H9 (cell line): ENCODE data around the gene DNAJC11. TPM values are rescaled to one million over a fixed set of nuclear protein-coding genes. Genes with fewer than 3 reads are reported as not detected.

Source experiments
- DNase-seq: peaks from one replicate; pipeline ENCODE4 v3.0.0-alpha.2; 2017
- H2AFZ ChIP-seq: one replicate; pipeline ENCODE4 v1.6.1; 2013; ENCODE audit warnings: mild to moderate bottlenecking, low read length, control low read depth, moderate library complexity
- H2AK5ac ChIP-seq: 2 replicates; pipeline ENCODE4 v1.6.1; 2013; ENCODE audit warnings: low read length, control low read depth, mixed read lengths; ENCODE audit not compliant: insufficient read length
- H2BK120ac ChIP-seq: one replicate; pipeline ENCODE4 v1.6.1; 2013; ENCODE audit warnings: low read depth, mild to moderate bottlenecking, low read length, control low read depth, inconsistent platforms; ENCODE audit not compliant: poor library complexity, severe bottlenecking
- H2BK12ac ChIP-seq: 2 replicates; pipeline ENCODE4 v1.6.1; 2013; ENCODE audit warnings: low read length, control low read depth, mixed read lengths, low read depth; ENCODE audit not compliant: insufficient read length
- H2BK15ac ChIP-seq: 2 replicates; pipeline ENCODE4 v1.6.1; 2013; ENCODE audit warnings: low read depth, low read length, control low read depth
- H2BK20ac ChIP-seq: one replicate; pipeline ENCODE4 v1.6.1; 2013; ENCODE audit warnings: low read depth, mild to moderate bottlenecking, low read length, control low read depth, inconsistent platforms; ENCODE audit not compliant: poor library complexity, severe bottlenecking
- H2BK5ac ChIP-seq: 2 replicates; pipeline ENCODE4 v1.6.1; 2013; ENCODE audit warnings: low read length, control low read depth, mixed read lengths; ENCODE audit not compliant: insufficient read length
- H3K14ac ChIP-seq: 2 replicates; pipeline ENCODE4 v1.6.1; 2013; ENCODE audit warnings: low read length, control low read depth; ENCODE audit not compliant: insufficient read depth
- H3K18ac ChIP-seq: 2 replicates; pipeline ENCODE4 v1.6.1; 2013; ENCODE audit warnings: low read depth, mild to moderate bottlenecking, mixed read lengths, low read length, control low read depth; ENCODE audit not compliant: insufficient read length
- H3K23ac ChIP-seq: 2 replicates; pipeline ENCODE4 v1.6.1; 2013; ENCODE audit warnings: low read length, control low read depth, mixed read lengths, low read depth; ENCODE audit not compliant: insufficient read length
- H3K23me2 ChIP-seq: 2 replicates; pipeline ENCODE4 v1.6.1; 2013; ENCODE audit warnings: low read depth, mild to moderate bottlenecking, mixed read lengths, low read length, control low read depth; ENCODE audit not compliant: insufficient read length, poor library complexity, severe bottlenecking
- H3K27ac ChIP-seq: 2 replicates; pipeline ENCODE4 v1.5.1; 2013; ENCODE audit warnings: low read length, control low read depth, mixed read lengths, low read depth; ENCODE audit not compliant: insufficient read length
- H3K27me3 ChIP-seq: 2 replicates; pipeline ENCODE4 v1.6.1; 2013; ENCODE audit warnings: low read length, control low read depth, inconsistent platforms; ENCODE audit not compliant: insufficient read depth
- H3K4ac ChIP-seq: 2 replicates; pipeline ENCODE4 v1.6.1; 2013; ENCODE audit warnings: low read depth, mild to moderate bottlenecking, control low read depth, inconsistent platforms, low read length, moderate library complexity
- H3K4me1 ChIP-seq: 2 replicates; pipeline ENCODE4 v1.6.1; 2013; ENCODE audit warnings: low read length, control low read depth, inconsistent platforms; ENCODE audit not compliant: insufficient read depth
- H3K4me2 ChIP-seq: 2 replicates; pipeline ENCODE4 v1.6.1; 2013; ENCODE audit warnings: low read length, control low read depth, mixed read lengths; ENCODE audit not compliant: insufficient read length, insufficient read depth
- H3K56ac ChIP-seq: 2 replicates; pipeline ENCODE4 v1.6.1; 2013; ENCODE audit warnings: low read depth, mild to moderate bottlenecking, mixed read lengths, low read length, control low read depth; ENCODE audit not compliant: insufficient read length
- H3K79me1 ChIP-seq: 2 replicates; pipeline ENCODE4 v1.6.1; 2013; ENCODE audit warnings: low read depth, mild to moderate bottlenecking, moderate library complexity, low read length, control low read depth, inconsistent platforms; ENCODE audit not compliant: insufficient read depth, poor library complexity, severe bottlenecking
- H3K79me2 ChIP-seq: 2 replicates; pipeline ENCODE4 v1.6.1; 2013; ENCODE audit warnings: low read length, control low read depth, inconsistent platforms; ENCODE audit not compliant: insufficient read depth
- H3K9ac ChIP-seq: 2 replicates; pipeline ENCODE4 v1.6.1; 2013; ENCODE audit warnings: low read length, control low read depth, mixed read lengths; ENCODE audit not compliant: insufficient read length; ENCODE audit errors: extremely low read depth
- H3K9me3 ChIP-seq: one replicate; pipeline ENCODE4 v1.6.1; 2013; ENCODE audit warnings: low read depth, low read length, inconsistent platforms; ENCODE audit not compliant: control insufficient read depth
- H3T11ph ChIP-seq: one replicate; pipeline ENCODE4 v1.6.1; 2013; ENCODE audit warnings: mild to moderate bottlenecking, low read length, control low read depth, inconsistent platforms
- H4K20me1 ChIP-seq: one replicate; pipeline ENCODE4 v1.6.1; 2013; ENCODE audit not compliant: control insufficient read depth, insufficient read length, insufficient read depth
- H4K5ac ChIP-seq: 2 replicates; pipeline ENCODE4 v1.6.1; 2013; ENCODE audit warnings: low read depth, mild to moderate bottlenecking, mixed read lengths, low read length, control low read depth; ENCODE audit not compliant: insufficient read length
- H4K8ac ChIP-seq: replicated peaks from 2 replicates; pipeline ENCODE4 v1.6.1; 2013; ENCODE audit warnings: low read length, control low read depth, mixed read lengths, low read depth; ENCODE audit not compliant: insufficient read length
- H4K91ac ChIP-seq: 2 replicates; pipeline ENCODE4 v1.6.1; 2013; ENCODE audit warnings: low read depth, mild to moderate bottlenecking, moderate library complexity, mixed read lengths, low read length, control low read depth; ENCODE audit not compliant: insufficient read length
- H3K27ac Mint-ChIP-seq, 3 experiments: 2 replicates in 2 of 3; 3 replicates in 1 of 3; pipeline ENCODE4 v1.8.0; 2020 to 2021; ENCODE audit warnings: mixed read lengths in 3 of 3, mild to moderate bottlenecking in 1 of 3, moderate library complexity in 1 of 3
- H3K27me3 Mint-ChIP-seq: 2 replicates; pipeline ENCODE4 v1.8.0; 2021; ENCODE audit warnings: low read depth, mild to moderate bottlenecking, moderate library complexity, mixed read lengths
- H3K36me3 Mint-ChIP-seq, 3 experiments: 2 replicates in 2 of 3; 3 replicates in 1 of 3; pipeline ENCODE4 v1.8.0; 2020 to 2021; ENCODE audit warnings: low read depth in 3 of 3, mixed read lengths in 3 of 3; ENCODE audit not compliant: insufficient read depth in 1 of 3
- H3K4me1 Mint-ChIP-seq, 2 experiments: 2 replicates each; pipeline ENCODE4 v1.8.0; 2020; ENCODE audit warnings: mixed read lengths in 2 of 2
- H3K4me3 Mint-ChIP-seq, 2 experiments: 2 replicates in 1 of 2; 3 replicates in 1 of 2; pipeline ENCODE4 v1.8.0; 2020 to 2021; ENCODE audit warnings: mild to moderate bottlenecking in 2 of 2, mixed read lengths in 2 of 2, moderate library complexity in 1 of 2
- H3K9me3 Mint-ChIP-seq, 2 experiments: 2 replicates in 1 of 2; 3 replicates in 1 of 2; pipeline ENCODE4 v1.8.0; 2020; ENCODE audit warnings: mild to moderate bottlenecking in 2 of 2, mixed read lengths in 2 of 2, moderate library complexity in 1 of 2
- WGBS: extraction: QIAGEN DNeasy Blood & Tissue Kit; methylation state at CpG from one replicate; pipeline ENCODE4 v1.1.7; 2013; ENCODE audit warnings: missing lambda C conversion rate, low lambda C conversion rate, mixed read lengths; ENCODE audit not compliant: insufficient read length; ENCODE audit errors: extremely low coverage; 5-methylcytosine and 5-hydroxymethylcytosine counted together
- total RNA-seq: library from RNA; stranded (reverse); gene quantifications from 2 replicates; pipeline ENCODE4 v1.2.1, GENCODE V29; 2021
- TF ChIP-seq, protein P1 (sequence below): fragments of 200-600 bp; sonication (generic); conservative IDR thresholded peaks from 3 replicates; pipeline ENCODE4 v1.8.0; 2021; ENCODE audit warnings: antibody characterized with exemption, mild to moderate bottlenecking

DNAJC11 gene
- total RNA-seq, 1 experiment from 2014 or later = 88.5 TPM

DNA sequence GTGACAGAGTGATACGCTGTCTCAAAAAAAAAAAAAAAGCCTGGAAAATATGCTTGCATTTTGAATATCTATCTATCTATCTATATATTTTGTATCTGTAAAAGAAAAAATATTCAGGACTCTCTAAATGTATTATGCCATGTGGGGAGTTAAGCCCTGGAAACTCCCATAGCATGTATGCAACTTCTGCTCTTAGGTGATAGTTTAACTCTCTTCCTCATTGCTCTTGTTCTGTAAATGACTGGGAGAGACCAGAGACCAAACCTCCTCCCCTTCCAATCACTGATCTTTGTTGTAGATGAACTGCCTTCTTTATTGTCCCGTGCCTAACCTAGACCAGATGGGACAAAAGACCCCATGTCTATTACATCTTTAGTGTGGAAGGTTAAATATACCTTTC, 46.1 kb upstream of the DNAJC11 start:
- Histone ChIP-seq H2BK15ac (no peak overlapping the region), H3K23me2 (peaks cover 3% of the 10 kb centered on the region), H4K20me1 (no peaks in the 10 kb centered on the region), H2BK12ac (no peak overlapping the region), H3K23ac (no peak overlapping the region), H2BK20ac (no peak overlapping the region), H3K56ac (no peak overlapping the region), H3K4me2 (no peak overlapping the region), H2AFZ (no peak overlapping the region), H3K79me2 (no peaks in the 10 kb centered on the region), H3K4ac (no peak overlapping the region), H2BK120ac (no peak overlapping the region), H3K27ac (no peak overlapping the region), H3K79me1 (no peaks in the 10 kb centered on the region), H3K14ac (no peak overlapping the region), H3K9me3 (no peaks in the 10 kb centered on the region), H2BK5ac (no peak overlapping the region), H3K4me1 (no peaks in the 10 kb centered on the region; the same call in 1 of the 2 replicates), H3K27me3 (no peaks in the 10 kb centered on the region), H3K9ac (no peak overlapping the region), H3K18ac (no peak overlapping the region), H2AK5ac (no peak overlapping the region), H4K91ac (no peak overlapping the region), H4K8ac (no peak overlapping the region), H4K5ac (no peak overlapping the region), H3T11ph (no peak overlapping the region)
- H3K27me3 Mint-ChIP-seq = peaks cover 11% of the 10 kb centered on the region
- no peak overlapping the region for H3K27ac Mint-ChIP-seq
- H3K4me3 Mint-ChIP-seq = no peak overlapping the region
- H3K4me1 Mint-ChIP-seq = peaks cover 7 to 18% of the 10 kb centered on the region in 2 experiments
- no peaks in the 10 kb centered on the region for H3K9me3 Mint-ChIP-seq
- WGBS = no CpG with 5 or more reads among the region's 2 CpGs
- H3K36me3 Mint-ChIP-seq = no peaks in the 10 kb centered on the region
- TF ChIP-seq, protein P1, sequence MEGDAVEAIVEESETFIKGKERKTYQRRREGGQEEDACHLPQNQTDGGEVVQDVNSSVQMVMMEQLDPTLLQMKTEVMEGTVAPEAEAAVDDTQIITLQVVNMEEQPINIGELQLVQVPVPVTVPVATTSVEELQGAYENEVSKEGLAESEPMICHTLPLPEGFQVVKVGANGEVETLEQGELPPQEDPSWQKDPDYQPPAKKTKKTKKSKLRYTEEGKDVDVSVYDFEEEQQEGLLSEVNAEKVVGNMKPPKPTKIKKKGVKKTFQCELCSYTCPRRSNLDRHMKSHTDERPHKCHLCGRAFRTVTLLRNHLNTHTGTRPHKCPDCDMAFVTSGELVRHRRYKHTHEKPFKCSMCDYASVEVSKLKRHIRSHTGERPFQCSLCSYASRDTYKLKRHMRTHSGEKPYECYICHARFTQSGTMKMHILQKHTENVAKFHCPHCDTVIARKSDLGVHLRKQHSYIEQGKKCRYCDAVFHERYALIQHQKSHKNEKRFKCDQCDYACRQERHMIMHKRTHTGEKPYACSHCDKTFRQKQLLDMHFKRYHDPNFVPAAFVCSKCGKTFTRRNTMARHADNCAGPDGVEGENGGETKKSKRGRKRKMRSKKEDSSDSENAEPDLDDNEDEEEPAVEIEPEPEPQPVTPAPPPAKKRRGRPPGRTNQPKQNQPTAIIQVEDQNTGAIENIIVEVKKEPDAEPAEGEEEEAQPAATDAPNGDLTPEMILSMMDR = no peak
- DNase-seq = no peak
